ENCODE results near the gene RERE.

DNA sequence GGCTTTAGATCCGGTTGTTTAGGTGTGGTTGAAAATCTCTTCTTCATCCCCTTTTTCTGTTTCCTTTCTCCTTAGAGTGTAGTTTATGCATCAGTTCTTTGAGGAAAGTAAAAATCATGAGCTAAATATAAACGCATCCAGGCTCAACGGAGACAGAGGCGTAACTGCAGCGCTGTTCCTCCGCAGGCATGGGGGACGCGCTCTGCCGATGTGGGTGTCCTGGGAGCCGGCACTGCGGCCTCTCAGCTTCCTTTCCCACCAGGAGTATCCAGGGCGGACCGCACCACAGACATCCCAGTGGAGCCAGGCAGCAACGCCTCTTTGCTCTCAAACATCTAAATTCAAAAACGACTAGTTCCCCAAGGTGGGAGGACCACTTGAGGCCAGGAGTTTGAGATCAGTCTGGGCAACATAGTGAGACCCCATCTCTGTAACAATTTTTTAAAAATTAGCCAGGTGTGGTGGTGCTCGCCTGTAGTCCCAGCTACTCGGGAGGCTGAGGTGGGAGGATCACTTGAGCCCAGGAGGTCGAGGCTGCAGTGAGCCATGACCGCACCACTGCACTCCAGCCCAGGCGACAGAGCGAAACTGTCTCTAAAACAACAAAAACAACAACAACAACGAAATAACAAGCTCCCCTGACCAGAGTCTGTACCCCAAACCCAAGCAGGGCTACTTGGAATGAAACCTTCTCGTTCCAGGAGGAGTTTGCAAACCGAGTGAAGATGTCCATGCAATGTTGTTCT lies 483.2 kb downstream of the RERE start:
- TF ChIP-seq, protein P1, sequence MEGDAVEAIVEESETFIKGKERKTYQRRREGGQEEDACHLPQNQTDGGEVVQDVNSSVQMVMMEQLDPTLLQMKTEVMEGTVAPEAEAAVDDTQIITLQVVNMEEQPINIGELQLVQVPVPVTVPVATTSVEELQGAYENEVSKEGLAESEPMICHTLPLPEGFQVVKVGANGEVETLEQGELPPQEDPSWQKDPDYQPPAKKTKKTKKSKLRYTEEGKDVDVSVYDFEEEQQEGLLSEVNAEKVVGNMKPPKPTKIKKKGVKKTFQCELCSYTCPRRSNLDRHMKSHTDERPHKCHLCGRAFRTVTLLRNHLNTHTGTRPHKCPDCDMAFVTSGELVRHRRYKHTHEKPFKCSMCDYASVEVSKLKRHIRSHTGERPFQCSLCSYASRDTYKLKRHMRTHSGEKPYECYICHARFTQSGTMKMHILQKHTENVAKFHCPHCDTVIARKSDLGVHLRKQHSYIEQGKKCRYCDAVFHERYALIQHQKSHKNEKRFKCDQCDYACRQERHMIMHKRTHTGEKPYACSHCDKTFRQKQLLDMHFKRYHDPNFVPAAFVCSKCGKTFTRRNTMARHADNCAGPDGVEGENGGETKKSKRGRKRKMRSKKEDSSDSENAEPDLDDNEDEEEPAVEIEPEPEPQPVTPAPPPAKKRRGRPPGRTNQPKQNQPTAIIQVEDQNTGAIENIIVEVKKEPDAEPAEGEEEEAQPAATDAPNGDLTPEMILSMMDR (conservative IDR thresholded peaks at IDR 0.05): no peak
- TF ChIP-seq EZH2 (IDR thresholded peaks at IDR 0.05; ENCODE audit: low read depth): no peak

Data from PC-9 (cell line).